ENCODE measurements around the gene UBA6.

UBA6 gene

DNA sequence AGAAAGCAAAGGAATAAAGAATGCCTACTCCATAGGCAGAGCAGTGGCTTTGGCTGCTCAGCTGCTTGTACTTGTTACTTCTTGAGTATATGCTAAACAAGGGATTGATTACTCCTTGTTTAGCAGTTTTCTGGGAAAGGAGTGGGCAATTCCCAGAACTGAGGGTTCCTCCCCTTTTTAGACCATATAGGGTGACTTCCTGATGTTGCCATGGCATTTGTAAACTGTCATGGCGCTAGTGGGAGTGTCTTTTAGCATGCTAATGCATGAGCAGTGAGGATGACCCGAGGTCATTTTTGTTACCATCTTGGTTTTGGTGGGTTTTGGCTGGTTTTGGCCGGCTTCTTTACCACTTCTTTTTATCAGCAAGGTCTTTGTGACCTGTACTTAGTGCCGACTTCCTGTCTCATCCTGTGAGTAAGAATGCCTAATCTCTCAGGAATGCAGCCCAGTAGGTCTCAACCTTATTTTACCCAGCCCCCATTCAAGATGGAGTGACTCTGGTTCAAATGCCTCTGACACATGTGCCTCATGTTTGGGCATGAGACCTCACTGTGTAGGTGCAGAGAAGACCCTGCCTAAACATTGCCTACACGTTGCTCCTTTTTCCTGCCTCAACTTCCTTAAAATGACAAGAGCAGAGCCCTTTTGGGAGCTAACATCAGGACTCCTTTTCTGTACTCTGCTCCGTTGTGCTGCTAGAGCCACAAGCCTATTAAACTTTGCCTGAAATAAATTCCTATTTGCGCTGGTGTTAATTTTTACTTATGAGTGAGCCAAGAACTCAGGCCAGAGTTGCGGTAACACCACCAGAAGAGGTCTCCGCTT lies 21.0 kb upstream of the UBA6 start:
- no peak for TF ChIP-seq POLR2AphosphoS5 (IDR thresholded peaks at IDR 0.05; ENCODE audit: low read depth, low read length)

DNA sequence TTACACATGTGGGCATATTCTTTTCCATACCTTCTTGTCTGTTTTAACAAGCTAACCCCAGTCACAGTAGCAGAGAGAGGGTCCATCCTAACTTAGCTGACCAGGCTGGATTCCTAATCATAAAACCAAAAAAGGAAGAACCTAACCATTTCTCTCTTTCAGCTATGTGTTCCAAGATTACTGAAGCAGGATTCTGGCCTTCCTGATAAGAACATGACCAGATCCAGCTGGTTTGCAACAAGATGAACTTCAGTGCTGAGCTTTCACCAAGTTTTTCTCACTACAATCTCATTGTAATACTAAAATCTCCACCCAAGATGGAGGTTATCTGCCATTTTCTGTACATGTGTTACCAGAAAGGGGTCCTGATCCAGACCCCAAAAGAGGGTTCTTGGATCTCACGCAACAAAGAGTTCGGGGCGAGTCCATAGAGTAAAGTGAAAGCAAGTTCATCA lies 20.4 kb upstream of the UBA6 start:
- TF ChIP-seq SIN3A (IDR thresholded peaks at IDR 0.05; ENCODE audit: borderline replicate concordance, insufficient read depth, low read length) (no peak), POLR2AphosphoS5 (IDR thresholded peaks at IDR 0.05; ENCODE audit: low read depth, low read length) (no peak), FOXP2 (optimal IDR thresholded peaks at IDR 0.05; ENCODE audit: borderline replicate concordance, extremely low read depth, extremely low read length, insufficient read depth) (no peak), TAF1 (IDR thresholded peaks at IDR 0.05; ENCODE audit: borderline replicate concordance, insufficient read depth, low read length) (no peak)
- TF ChIP-seq, protein P1, sequence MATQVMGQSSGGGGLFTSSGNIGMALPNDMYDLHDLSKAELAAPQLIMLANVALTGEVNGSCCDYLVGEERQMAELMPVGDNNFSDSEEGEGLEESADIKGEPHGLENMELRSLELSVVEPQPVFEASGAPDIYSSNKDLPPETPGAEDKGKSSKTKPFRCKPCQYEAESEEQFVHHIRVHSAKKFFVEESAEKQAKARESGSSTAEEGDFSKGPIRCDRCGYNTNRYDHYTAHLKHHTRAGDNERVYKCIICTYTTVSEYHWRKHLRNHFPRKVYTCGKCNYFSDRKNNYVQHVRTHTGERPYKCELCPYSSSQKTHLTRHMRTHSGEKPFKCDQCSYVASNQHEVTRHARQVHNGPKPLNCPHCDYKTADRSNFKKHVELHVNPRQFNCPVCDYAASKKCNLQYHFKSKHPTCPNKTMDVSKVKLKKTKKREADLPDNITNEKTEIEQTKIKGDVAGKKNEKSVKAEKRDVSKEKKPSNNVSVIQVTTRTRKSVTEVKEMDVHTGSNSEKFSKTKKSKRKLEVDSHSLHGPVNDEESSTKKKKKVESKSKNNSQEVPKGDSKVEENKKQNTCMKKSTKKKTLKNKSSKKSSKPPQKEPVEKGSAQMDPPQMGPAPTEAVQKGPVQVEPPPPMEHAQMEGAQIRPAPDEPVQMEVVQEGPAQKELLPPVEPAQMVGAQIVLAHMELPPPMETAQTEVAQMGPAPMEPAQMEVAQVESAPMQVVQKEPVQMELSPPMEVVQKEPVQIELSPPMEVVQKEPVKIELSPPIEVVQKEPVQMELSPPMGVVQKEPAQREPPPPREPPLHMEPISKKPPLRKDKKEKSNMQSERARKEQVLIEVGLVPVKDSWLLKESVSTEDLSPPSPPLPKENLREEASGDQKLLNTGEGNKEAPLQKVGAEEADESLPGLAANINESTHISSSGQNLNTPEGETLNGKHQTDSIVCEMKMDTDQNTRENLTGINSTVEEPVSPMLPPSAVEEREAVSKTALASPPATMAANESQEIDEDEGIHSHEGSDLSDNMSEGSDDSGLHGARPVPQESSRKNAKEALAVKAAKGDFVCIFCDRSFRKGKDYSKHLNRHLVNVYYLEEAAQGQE (IDR thresholded peaks at IDR 0.05; ENCODE audit: insufficient read depth in 1 of 2, low read depth in 2 of 2, low read length in 2 of 2), result no peak

DNA sequence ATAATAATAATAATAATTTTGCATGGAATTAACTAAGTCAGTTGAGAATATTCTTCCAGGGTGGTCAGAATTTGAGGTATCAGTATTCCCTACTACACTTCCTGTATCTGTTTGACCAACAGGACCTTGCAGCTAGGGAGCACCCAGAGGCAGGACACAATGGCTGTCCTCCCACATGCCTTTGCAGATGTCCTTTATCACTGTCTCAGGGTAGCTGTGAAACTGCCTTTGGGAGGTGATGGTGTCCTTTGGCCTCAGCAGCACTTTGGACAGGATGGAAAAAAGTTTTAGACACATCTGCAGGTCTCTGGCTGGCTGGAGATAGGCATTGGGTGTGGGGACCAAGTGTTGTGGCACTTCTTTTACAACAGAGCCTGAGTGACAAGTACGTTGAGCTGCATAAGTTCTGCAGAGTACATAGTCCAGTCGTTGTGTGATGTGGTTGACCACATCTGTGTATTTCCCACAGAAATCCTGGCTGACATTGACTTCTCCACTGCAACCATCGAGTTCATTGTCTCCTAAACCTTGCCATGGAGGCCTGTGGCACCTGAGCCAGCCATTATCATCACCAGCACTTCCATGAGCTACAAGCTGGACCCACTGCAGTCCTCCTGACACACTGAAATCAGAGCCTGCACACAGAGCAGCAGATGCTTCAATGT lies 19.1 kb upstream of the UBA6 start:
- TF ChIP-seq TAF1 (IDR thresholded peaks at IDR 0.05; ENCODE audit: borderline replicate concordance, insufficient read depth, low read length) (no peak), SIN3A (IDR thresholded peaks at IDR 0.05; ENCODE audit: borderline replicate concordance, insufficient read depth, low read length) (no peak), POLR2AphosphoS5 (IDR thresholded peaks at IDR 0.05; ENCODE audit: low read depth, low read length) (no peak)

DNA sequence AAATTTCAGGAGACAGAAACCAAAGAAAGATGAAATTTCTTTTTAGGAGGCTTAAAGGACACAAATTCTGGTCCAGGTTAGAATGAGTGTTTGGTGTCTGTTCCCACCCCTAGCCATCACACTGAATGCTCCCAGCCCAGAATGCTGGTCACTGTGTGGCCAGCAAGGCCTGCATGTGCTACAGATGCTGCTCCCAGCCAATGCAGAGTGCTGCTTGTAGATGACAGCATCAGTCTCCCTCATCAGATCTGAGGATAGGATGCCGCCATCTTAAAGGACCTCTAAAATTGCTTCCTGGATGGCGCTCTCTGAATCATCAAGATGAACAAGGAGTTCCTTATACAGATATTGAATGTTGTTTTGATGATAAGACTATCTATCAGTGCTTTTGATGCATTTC lies 17.9 kb upstream of the UBA6 start:
- no peak for TF ChIP-seq FOXP2 (optimal IDR thresholded peaks at IDR 0.05; ENCODE audit: borderline replicate concordance, extremely low read depth, extremely low read length, insufficient read depth)
- no peak for TF ChIP-seq TAF1 (IDR thresholded peaks at IDR 0.05; ENCODE audit: borderline replicate concordance, insufficient read depth, low read length)
- no peak for TF ChIP-seq SIN3A (IDR thresholded peaks at IDR 0.05; ENCODE audit: borderline replicate concordance, insufficient read depth, low read length)
- TF ChIP-seq, protein P1 (IDR thresholded peaks at IDR 0.05; ENCODE audit: insufficient read depth in 1 of 2, low read depth in 2 of 2, low read length in 2 of 2), result no peak
- no peak for TF ChIP-seq POLR2AphosphoS5 (IDR thresholded peaks at IDR 0.05; ENCODE audit: low read depth, low read length)

DNA sequence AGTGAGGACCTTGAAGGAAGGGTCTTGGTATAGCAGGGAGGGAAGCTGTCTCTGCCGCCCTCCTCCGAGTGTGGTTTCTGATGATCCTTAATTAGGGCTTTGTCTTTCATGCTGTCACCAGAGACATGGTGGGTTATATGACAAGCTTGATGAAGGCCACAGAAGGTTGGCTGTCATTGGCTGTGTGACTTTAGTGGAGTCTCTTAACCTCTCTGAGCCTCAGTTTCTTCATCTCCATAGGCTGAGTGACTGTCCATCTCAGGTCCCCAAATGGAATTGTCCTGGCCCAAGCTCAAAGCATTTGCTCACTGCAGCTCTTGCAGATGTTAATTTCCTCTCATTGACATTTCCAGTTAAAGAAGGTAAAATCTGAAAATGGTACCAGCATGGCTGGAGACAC lies 16.6 kb upstream of the UBA6 start:
- TF ChIP-seq SIN3A (IDR thresholded peaks at IDR 0.05; ENCODE audit: borderline replicate concordance, insufficient read depth, low read length), result no peak
- no peak for TF ChIP-seq FOXP2 (optimal IDR thresholded peaks at IDR 0.05; ENCODE audit: borderline replicate concordance, extremely low read depth, extremely low read length, insufficient read depth)

DNA sequence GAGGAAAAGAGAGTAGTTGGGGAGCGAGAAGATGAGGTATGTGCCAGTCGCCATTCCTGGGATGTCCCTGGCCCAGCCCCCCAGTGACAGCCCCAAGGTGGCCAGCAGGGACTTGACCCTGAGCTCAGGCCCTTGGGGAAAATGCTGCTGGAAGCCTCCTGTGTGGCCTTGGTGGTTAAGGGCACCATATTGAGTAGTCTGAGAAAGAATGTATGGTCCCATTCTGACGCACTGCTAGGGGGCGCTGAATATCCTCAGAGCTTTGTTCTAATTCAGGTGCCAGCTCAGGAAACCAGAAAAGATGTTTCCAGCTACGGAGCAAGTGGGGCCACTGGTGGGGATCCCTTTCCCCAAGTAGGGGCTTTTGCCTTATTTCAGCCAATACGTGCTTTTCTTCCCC lies 14.0 kb upstream of the UBA6 start:
- TF ChIP-seq TAF1 (IDR thresholded peaks at IDR 0.05; ENCODE audit: borderline replicate concordance, insufficient read depth, low read length), result no peak
- no peak for TF ChIP-seq POLR2AphosphoS5 (IDR thresholded peaks at IDR 0.05; ENCODE audit: low read depth, low read length)
- TF ChIP-seq SIN3A (IDR thresholded peaks at IDR 0.05; ENCODE audit: borderline replicate concordance, insufficient read depth, low read length), result no peak
- TF ChIP-seq FOXP2 (optimal IDR thresholded peaks at IDR 0.05; ENCODE audit: borderline replicate concordance, extremely low read depth, extremely low read length, insufficient read depth), result no peak
- TF ChIP-seq, protein P1 (IDR thresholded peaks at IDR 0.05; ENCODE audit: insufficient read depth in 1 of 2, low read depth in 2 of 2, low read length in 2 of 2), result no peak
